Fibroblast of skin of abdomen (primary cell): ENCODE results near the gene KRT78.

Experiments used
- DNase-seq: peaks from one replicate; pipeline ENCODE4 v3.0.0-alpha.2; 2013

KRT78 gene

DNA sequence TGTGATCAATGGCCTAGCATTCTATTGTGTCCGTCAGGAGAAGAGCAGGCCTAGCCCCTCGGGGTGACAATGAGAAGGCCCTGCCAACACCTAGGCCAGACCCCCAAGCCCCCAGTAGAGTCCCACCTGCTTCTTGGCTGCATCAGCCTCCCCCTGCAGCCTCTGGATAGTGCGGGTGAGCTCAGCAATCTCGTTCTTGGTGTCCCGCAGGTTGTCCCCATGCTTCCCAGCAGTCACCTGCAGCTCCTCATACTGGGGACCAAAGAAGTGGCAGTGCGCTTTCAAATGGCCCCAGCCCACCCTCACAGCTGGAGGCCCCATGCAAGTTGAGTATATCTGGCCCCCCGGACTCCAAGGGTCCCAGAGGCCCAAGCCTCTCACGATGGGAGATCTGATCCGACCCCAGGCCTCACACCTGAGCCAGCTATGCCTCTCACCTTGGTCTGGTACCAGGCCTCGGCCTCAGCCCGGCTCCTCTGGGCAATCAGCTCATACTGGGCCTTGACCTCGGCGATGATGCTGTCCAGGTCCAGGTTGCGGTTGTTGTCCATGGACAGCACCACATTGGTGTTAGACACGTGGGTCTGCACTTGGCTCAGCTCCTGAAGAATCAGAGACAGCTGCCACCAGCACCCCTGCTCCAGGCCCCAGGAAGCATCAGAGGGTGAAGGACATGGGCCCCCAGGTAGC, 24.9 kb downstream of the KRT78 start:
- DNase-seq: no peak

GRCh38 chr12:52822771-52823510, 25.9 kb downstream of the KRT78 start:
- DNase-seq: no peak

GRCh38 chr12:52821826-52822660, 26.8 kb downstream of the KRT78 start:
- no peak for DNase-seq

DNA sequence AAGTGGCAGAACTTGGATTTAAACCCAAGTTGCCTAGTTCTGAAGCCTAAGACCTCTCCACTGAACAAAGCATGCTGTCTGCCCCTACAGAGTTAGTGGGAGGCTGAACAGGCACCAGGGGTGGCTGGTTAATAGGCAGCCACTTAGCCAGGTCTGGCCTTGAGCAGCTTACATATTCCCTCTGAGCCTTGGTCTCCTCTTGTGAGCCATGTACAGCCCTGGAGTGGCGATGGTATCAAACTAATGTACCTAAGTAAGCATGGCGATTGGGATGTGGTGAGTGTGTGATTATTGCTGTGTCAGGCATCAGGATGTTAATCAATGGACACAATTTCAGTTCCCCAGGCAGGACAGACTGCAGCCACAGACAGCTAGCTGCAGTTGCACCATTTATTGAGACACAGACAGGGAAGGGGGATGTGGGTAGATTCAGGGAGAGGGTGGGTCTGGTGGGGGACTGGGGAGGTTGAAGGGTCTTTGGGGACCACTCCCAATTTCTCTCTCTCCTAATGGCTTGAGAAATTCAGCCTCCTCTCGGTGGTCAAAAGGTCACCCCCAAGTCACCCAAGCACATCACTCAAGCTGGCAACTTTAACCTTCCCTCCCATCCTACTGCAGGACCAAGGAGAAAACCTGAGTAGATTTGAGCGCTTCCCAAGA, 27.6 kb downstream of the KRT78 start:
- no peak for DNase-seq

GRCh38 chr12:52820521-52820920, 28.3 kb downstream of the KRT78 start:
- DNase-seq: no peak

DNA sequence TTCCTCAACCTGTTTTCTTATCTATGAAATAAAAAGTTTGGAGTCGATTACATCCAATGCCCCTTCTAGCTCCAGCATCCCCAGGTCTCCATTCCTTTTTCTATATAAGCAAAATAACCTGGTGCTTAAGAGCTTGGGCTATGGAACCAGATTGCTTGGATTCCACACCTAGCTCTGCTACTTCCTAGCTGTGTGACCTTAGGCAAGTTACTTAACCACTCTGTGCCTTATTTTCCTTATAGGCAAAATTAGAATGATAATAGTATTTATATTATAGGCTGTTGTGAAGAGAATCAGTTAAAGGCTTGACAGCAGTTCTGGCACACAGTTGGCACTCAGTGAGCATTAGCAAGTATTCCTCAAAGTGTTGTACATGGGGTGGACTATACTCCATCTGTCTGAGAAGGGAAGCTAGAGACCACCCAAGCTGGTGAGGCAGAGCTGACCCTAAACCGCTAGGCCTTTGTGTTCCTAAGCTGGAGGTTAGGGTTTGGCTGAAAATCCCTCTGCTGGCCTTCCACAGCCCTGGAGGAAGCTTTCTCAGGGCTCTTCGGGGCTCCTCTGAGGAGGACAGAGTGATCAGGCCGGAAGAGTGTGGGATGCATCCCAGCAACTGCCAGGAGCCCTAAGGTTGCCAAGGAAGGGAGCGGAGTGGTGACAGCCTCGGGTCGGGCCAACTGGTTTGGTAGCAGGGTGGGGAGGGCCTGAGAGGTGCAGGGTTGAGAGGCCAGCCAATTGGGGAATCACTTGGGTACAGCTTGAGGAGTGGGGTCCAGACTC, 28.9 kb downstream of the KRT78 start:
- DNase-seq: no peak

DNA sequence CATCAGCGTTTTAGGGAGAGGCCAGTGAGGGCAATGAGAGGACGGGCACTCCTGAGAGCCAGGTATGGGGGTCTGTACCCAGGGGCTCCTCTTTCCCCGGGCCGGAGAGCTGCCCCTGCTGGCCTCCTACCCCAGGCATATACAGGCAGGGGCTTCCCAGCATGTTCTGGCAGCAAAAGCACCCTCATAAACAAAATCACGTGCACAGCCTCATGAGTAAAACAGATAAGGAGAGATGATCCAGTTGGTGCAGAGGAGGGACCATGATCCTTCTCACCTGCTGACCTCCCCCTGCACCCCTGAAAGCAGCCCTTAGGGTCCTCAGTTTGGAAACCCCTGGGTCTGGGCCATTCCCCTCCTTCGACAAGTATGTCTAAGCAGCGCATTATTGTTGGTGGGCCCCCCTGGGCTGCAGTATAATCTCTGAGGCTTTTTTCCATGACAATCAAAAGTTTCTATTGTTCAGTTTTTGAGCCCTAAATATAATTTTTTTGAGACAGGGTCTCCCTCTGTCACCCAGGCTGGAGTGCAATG, 29.8 kb downstream of the KRT78 start:
- DNase-seq: no peak

DNA sequence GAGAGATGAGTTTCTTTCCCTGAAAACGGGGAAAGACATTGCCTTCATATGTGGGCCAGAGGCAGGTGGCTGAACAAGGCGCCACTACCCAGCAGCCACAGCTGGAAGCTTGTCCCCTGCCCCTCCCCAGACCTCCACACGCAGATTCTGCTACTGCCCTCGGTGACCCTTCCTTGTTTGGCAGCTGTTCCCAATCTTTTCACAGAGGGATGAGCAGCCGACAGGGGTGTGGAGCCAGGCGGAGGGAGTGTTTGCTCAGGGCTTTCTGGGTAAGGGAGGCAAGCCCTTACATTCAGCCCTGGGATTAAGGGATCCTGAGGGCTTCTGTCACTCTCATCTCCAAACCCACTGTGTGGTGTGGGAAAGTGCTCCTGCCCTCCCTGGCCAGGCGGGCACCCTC, 30.4 kb downstream of the KRT78 start:
- no peak for DNase-seq

- DNase-seq: no peak
Observed at GRCh38 chr12:52817699-52818238, 31.0 kb downstream of the KRT78 start.

- no peak for DNase-seq
Observed at GRCh38 chr12:52817003-52817698, 31.6 kb downstream of the KRT78 start.

DNA sequence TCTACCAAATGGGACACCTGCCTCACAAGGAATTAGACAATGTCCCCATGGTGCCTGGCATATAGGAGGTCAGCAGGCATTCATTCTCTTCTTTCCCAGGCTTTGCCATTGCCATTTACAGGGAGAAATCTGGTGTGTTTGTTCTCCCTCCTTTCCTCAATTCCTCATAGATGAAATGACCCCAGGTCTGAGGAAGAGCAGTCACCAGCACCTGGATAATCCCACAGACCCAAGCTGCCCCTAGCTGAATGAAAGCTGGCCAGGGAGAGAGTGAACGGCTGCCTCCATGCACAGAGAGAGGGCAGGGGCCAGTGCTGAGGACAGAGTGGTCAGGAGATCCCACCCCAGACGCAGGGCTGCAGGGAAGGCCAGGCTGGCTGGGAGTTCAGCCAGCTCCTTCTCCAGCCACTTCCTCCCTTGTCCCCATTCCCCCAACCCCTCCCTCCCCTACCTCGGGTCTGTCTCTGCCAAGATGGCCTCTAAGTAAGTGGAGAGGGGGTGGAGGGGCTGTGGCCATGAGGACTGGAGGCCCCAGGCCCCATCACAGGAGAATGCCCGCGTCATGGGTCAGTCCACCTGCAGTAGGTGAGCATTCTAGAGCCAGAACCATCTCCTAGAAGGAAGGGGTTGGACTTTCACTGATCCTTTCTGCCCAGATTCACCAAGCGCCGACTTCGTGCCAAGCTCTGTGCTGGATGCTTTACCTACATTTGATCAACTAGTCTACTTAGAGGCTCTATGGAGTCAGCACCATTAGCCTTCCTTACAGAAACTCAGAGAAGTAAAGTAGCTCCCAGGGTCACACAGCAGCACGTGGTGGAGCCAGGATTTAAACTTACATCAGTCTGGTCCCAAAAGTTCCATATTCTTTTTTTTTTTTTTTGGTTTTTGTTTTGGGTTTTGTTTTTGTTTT, 32.9 kb downstream of the KRT78 start:
- no peak for DNase-seq

DNA sequence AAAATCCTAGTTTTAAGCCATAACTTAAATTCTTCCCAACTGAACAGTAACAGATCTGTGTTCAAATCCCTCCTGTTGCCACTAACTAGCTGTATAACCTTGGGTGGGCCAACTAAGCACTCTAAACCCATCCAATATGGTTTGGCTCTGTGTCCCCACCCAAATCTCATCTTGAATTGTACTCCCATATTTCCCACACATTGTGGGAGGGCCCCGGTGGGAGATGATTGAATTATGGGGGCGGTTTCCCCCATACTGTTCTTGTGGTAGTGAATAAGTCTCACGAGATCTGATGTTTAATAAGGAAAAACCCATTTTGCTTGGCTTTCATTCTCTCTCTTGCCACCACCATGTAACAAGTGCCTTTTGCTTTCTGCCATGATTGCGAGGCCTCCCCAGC, 33.6 kb downstream of the KRT78 start:
- no peak for DNase-seq

GRCh38 chr12:52814710-52815155, 34.1 kb downstream of the KRT78 start:
- no peak for DNase-seq

- DNase-seq: peak; percentile 85
Observed at GRCh38 chr12:52813885-52814709, 34.7 kb downstream of the KRT78 start, which contains the start of gene KRT4. TSS of gene KRT4 (minus strand) at chr12:52814116. CDS start at chr12:52814058, 58 bp downstream.

GRCh38 chr12:52813203-52813819, 35.5 kb downstream of the KRT78 start:
- DNase-seq: no peak

DNA sequence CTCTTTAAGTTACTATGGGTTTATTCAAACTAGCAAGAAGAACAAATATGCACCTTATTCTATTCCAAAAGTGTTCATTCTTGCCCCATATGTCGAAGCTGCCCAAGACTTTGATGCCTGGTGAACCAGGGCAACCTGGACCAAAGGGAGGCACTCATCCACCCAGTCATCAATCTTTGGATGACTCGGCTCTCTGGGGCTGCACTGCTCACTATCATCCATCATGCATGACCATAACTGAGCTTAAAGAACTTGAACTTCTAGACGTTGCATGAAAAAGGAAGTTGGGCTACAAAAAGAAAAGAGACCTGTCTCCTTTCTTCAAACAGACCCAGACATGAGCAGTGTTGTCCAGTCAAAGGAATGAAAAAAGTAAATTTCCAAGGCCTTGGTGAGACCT, 36.0 kb downstream of the KRT78 start:
- DNase-seq: no peak

GRCh38 chr12:52812073-52812400, 36.8 kb downstream of the KRT78 start:
- no peak for DNase-seq
